NCI-H345 treated with DMSO at 0.1 percent for 48 hours (cell line): ENCODE results near the gene RBBP7.

Experiments used
- DNase-seq: peaks from one replicate; lab custom pipeline; 2025; ENCODE audit not compliant: unreplicated experiment; lab: John Stamatoyannopoulos, UW

RBBP7 gene

GRCh38 chrX:16870095-16870861, at the start of gene RBBP7:
TSS of gene RBBP7 (minus strand) at chrX:16870362. CDS start at chrX:16870053, 309 bp downstream.
- peak; percentile 75 for DNase-seq

DNA sequence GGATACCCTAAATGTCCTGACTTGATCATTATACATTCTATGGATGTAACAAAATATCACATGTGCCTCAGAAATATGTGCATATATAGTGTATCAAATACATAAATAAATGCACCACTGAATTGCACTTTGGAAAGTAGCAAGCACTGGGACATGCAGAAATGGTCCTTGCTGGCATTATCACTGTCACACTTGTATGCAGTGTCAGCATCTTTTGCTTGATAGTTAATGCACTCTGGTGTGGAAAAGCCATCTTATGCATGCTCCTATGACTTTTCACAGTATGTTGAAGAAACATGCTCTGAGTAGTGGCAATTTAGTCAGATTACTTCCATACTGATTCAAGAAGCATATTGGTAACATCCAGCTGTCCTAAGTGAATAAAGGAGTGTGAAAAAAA, 48.8 kb upstream of the RBBP7 start:
- DNase-seq, result no peak

DNA sequence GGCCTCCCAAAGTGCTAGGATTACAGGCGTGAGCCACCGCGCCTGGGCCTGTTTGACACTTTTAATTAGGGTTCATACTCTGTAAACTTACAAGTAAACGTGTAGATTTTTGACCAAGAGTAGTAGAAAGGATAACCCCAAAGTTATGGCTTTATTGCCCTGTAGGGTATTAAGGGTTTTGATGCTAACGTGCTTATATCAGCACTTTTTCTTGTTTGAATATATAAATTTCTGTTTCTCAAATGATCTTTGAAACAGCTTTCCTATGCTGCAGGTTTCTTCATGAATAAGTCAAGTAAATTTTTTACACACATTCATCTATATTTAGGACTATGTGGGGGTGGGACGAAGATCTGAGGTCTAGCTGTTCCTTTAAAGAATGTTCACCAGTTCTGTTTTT, 47.0 kb upstream of the RBBP7 start:
- no peak for DNase-seq

DNA sequence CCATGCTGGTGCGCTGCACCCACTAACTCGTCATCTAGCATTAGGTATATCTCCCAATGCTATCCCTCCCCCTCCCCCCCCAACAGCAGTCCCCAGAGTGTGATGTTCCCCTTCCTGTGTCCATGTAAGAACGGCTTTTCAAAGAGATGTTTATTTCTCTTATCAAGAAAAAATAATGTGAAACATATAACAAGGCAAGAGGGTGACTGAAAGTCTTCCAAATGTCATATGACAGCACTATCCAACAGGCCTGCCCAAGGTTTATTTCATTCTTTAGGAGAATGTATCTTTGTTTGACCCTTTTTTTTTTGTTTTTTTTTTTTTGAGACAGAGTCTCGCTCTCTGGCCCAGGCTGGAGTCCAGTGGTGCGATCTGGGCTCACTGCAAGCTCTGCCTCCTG, 46.4 kb upstream of the RBBP7 start:
- no peak for DNase-seq

DNA sequence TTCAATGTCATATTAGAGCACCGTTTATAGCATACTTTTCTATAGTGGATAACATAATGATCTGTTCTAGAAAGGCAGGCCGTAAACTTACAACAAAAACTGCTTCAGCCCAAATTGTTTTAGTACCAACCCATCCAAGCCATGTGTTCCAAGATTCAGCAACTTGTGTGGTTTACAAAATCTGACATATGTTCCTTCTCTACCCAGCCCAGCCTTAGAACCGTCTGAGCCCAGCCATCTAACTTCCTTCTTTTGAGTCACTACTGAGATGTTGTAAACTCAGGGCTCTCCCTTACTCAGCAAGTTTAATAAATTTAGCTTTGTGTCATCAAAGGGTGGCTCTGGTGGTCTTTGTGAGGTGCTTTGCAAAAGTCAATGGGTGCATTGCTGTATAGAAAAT, 43.9 kb upstream of the RBBP7 start:
- DNase-seq, result no peak

GRCh38 chrX:16910376-16910775, 40.2 kb upstream of the RBBP7 start:
- no peak for DNase-seq

DNA sequence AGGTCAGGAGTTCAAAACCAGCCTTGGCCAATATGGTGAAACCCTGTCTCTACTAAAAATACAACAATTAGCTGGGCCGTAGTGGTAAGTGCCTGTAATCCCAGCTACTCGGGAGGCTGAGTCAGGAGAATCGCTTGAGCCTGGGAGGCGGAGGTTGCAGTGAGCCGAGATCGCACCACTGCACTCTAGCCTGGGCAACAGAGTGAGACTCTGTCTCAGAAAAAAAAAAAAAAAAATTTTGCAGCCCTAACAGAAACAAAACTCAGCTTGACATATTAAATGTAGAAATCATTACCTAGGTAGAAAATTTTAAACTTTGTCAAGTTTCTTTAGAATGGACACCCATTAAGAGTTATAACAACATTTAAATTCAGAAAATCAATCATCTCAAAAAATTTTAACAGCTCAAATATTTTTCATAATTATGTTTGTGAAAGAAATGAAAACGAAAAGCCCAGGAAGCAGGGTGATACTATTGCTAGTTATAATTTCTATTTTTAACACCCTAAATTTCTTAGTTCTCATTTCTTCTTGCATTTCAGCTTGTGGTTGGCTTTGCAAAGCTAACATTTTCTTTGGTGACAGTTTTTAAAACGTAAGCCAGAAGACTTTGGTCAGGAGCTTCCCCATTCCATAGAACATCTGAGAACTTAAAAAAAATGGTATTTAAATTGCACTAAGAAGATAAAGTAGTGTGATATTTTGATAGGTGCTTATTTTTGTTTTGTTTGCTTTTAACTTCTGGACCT, 33.3 kb upstream of the RBBP7 start:
- DNase-seq, result no peak

DNA sequence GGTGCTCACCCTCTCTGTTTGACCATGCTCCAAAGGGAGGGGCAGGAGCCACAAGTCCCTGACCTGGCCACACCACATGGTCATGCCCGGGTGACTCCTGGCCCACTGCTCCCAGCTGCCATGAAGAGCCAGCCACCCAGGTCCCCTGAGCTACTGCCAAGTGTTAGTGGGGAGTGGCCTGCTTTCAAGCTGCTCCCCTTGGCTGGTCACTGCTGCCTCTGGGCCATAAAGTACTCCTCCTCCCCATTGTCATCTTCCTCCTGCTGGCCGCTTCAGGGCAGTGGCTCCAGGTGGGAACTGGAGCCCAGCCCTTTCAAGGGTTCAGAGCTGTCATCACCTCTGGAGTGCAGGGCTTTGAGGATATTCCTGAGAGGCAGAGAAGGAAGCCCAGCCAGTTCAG, 27.3 kb upstream of the RBBP7 start:
- DNase-seq, result no peak

GRCh38 chrX:16892504-16893362, 22.6 kb upstream of the RBBP7 start:
- DNase-seq, result peak; percentile 50

DNA sequence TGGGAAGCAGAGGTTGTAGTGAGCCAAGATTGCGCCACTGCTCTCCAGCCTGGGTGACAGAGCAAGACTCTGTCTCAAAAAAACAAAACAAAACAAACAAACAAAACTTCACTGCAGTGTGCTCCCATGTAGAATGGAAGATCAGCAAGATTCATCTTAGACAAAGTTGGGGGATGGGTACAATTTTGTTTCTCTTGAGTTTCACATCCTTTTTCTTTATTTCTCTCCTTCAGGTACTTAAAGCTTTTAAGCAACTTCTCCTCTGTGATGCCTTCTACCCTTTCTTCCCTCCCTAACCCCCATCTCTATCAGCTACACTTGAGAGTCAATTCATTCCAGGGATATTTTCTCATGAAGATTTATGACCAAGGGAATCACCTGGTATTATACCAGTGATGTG, 15.5 kb upstream of the RBBP7 start:
- DNase-seq, result no peak

DNA sequence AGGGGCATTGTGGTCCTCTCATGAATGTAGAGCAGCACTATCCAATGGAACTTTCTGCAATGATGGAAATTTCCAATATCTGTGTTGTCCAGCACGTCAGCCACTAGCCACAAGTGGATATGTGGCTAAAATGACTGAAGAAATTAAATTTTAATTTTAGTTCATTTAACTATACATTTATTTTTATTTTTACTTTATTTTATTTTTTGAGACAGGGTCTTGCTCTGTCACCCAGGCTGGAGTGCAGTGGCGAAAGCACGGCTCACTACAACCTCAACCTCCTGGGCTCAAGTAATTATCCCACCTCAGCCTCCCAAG, 13.3 kb upstream of the RBBP7 start:
- no peak for DNase-seq

DNA sequence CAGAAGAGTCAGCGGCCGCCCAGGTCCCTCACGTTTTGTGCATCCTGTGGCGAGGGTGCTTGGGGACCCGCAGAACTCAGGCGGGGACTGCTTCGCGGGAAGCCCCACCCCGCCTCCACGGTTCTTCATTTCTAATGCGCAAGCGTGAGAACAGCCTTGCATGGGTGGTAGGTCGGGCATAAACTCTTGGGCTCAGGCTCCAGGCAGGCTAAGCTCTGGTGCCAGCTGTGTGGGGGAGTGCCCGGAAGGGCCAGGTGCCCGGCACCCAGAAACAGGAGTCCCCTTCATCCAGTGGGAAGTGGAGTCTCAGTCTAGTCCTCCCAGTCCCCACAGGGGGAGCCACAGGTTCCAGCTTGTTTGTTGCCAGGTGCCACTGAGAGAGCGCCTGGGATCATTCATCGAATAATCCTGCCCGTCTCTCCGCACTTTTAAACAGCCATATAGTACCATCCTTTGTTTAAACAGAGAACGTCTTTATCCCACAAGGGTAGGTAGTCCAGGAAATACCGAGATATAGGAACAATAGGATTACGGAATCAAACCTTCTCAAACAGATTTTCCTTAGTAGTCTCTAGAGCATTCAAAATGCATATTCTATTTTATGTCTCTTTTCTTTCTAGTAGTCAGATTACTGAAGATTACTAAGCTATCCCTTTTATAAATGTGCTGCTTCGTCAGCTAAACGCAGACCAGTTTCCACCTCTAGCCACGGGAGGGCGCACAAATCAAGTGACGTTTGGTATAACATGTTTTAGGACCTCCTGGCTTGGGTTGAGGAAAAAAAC, 12.7 kb upstream of the RBBP7 start:
- DNase-seq, result peak; percentile 75

DNA sequence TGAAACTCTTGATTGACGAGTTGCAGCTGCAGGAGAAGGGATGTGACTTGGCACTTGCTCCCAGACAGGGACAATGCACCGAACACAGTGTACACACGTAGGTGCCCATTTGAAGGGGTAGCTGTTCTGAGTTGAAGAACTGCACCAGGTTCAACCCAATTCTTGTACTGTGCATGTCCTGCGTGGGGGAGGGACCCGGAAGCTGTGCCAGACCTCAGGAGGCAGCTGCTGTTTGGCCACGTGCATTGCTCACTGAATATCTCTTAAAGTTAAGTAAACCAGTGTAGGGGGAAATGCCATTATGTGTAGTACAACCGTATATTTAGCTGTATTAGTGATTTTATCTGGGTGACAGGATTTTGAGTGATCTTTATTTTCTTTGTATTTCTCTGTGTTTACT, 12.0 kb upstream of the RBBP7 start:
- DNase-seq, result peak; percentile 24

GRCh38 chrX:16876696-16877095, 6.5 kb upstream of the RBBP7 start:
- no peak for DNase-seq

DNA sequence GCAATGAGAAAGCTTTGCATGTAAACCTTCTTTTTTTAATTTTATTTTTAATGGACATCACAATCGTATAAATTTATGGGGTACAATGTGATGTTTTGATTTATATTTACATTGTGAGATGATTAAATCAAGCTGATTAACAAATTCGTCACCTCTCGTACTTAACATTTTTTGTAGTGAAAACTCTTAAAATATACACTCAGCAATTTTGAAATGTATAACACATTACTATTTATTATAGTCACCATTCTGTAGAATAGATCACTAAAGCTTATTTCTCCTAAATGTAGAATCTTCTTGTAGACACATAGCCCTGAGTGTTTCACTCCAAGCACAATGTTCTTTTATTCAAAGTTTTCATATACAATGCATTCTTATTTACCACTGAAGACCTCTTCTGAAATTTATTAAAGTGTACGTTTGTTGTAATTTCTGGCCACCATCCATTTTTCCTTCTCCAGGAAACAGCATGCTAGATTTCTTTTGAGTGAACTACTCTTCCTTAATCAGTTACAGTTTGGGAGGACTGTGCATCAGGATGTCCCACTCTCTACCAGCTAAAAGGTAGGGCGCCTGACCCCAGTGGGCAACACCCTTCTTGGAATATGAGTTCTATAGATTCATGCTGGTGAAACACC, 4.4 kb upstream of the RBBP7 start:
- no peak for DNase-seq

DNA sequence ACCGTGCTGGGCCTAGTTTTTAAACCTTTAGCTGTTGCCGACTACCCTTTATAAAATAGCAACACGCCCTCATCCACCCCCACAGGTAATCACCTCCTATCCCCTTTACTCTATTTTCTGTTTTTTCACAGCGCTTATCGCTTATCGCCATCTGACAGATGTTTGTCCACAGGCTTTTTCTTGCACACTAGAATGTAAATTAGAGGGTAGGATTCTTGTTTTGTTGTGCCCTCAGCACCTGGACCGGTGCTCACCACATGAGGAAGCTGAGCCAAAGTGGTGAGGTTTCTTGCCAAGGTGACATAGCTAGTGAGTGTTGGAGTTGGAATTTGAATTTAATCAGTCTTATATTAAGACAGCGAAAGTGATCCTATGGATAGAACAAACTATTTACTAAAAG, 2.9 kb upstream of the RBBP7 start:
- DNase-seq, result no peak

GRCh38 chrX:16870862-16871815, 977 bp upstream of the RBBP7 start:
- DNase-seq, result no peak

DNA sequence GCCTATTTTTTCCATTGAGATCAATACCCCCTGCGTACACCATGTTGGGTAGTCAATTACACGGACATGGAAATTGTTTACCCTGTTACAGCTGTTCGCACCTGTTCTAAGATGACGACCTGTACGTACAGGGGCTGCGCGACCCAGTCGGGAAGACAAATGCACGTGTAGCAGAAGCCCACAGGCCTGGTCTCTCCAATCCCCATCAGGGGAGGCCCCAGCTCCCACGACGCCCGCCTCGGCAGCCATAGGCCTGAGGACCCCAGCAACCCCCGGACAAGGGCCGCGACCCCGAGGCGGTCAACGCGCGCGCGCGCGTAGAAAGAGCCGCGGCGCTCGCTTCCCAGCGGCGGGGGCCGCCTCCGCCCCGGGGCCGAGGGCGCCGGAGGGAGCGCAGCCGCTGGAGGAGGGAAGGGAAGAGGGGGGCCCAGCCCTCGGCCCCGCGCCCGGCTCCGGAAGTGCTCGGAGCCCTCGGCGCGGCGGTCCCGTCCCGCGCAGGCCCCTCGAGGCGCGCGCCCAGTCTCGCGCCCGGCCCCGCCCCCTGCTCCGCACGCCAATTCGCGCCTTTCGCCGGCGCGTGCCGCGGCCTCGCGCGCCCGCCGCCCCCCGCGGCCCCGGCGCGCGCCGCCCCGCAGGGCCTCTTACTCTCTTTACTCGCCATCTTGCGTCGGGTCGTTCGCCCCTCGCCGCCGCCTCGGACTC, 618 bp downstream of the RBBP7 start:
- peak; percentile 12 for DNase-seq

GRCh38 chrX:16868920-16869319, 1.2 kb downstream of the RBBP7 start:
- DNase-seq, result no peak
